ENCODE data around the gene GALNTL6. TPM values are rescaled to one million over a fixed set of nuclear protein-coding genes. Genes with fewer than 3 reads are reported as not detected.

Gene GALNTL6
- total RNA-seq, 1 donor, result not detected

DNA sequence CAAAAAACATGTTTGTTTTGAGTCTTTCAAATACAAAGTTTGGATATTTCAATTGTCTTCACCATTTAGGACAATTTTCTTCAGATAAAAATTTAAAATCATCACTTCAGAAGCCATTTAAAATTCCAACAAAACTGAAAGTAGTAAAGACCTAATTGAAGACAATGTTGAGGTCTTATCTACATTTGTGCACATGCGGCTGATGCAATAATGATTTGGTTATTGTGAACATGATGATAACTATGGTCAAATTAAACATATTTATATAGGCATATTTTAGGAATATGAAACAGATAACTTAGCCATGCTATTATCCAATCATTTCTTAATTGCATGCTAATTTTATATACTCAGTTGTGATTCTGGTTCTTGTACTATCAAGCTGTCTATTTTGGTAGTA, 407.5 kb downstream of the GALNTL6 start:
- no peak for DNase-seq (ENCODE audit: low read depth)
- no peak overlapping the region for H3K4me3 ChIP-seq (ENCODE audit: low read depth, low read length)

GRCh38 chr4:172225457-172225856, 412.3 kb downstream of the GALNTL6 start:
- DNase-seq (ENCODE audit: low read depth), result no peak
- no peak for TF ChIP-seq CTCF (IDR thresholded peaks at IDR 0.05; ENCODE audit: insufficient read depth, low read length)
- no peak overlapping the region for H3K4me3 ChIP-seq (ENCODE audit: low read depth, low read length)

More for the DNA sequence above, 407.5 kb downstream of the GALNTL6 start:
- TF ChIP-seq CTCF (IDR thresholded peaks at IDR 0.05; ENCODE audit: insufficient read depth, low read length), result no peak

GRCh38 chr4:172232966-172233365, 419.8 kb downstream of the GALNTL6 start:
- no peak for DNase-seq (ENCODE audit: low read depth)
- TF ChIP-seq CTCF (IDR thresholded peaks at IDR 0.05; ENCODE audit: insufficient read depth, low read length), result no peak
- H3K4me3 ChIP-seq (ENCODE audit: low read depth, low read length), result no peak overlapping the region

DNA sequence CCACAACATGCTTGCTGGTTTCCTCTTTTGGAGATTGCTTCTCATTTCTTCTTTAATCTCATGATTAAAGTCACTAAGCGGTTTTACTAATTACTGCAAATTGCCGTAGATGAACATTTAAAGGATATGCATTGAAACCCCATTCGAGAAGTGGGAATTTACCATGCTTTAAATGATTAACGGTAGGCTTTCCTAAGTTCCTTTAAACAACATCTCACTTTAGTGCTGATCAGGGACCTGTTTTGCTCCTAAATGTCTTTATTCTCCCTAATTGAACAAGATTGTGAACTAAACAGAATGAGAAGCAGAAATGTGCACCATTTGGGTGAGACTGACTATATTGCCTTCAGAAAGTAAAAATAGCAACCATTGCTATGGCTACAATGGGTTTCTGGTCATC, 430.3 kb downstream of the GALNTL6 start:
- no peak overlapping the region for H3K4me3 ChIP-seq (ENCODE audit: low read depth, low read length)
- no peak for TF ChIP-seq CTCF (IDR thresholded peaks at IDR 0.05; ENCODE audit: insufficient read depth, low read length)
- no peak for DNase-seq (ENCODE audit: low read depth)

DNA sequence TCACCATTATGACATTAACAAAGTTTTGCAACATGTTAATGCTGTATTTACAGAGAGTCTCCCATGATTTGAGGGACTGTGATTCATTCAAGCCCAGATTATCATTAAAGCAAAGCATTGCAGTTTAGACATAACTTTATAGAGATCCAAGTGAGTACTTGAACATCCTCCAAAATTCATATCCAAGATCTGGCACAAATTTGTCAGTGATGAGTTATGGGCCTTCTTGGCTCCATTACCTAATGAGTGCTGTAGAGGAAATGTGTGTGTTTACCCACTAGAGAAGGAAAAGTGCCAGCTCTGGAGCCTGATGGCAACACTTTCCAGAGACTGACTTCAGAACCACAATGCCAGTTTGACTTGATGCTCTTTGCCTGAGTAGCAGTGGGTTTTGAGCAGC, 432.3 kb downstream of the GALNTL6 start:
- no peak overlapping the region for H3K4me3 ChIP-seq (ENCODE audit: low read depth, low read length)
- TF ChIP-seq CTCF (IDR thresholded peaks at IDR 0.05; ENCODE audit: insufficient read depth, low read length), result no peak
- DNase-seq (ENCODE audit: low read depth), result no peak

- DNase-seq (ENCODE audit: low read depth), result no peak
- no peak for TF ChIP-seq CTCF (IDR thresholded peaks at IDR 0.05; ENCODE audit: insufficient read depth, low read length)
- H3K4me3 ChIP-seq (ENCODE audit: low read depth, low read length), result no peak overlapping the region
These were observed 440.2 kb downstream of the GALNTL6 start for GRCh38 chr4:172253409-172253808.

DNA sequence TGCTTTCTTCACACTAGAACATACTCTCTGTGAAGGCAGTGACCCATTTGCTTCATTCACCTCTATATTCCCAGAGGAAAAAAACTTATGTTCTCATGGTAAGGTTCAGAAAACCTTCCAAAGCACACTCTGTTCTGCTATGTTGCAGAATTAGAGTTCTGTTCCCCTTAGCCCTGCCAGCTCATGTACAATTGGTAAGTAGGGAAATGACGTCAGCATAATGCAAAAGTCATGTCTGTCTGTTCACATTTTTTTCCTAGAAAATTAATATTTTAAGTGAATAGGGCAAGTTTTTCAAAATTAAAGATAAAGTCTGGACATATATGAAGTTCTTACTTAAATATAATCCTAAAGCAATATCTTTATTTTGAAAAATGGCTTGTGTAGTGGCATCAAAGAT, 443.6 kb downstream of the GALNTL6 start:
- no peak overlapping the region for H3K4me3 ChIP-seq (ENCODE audit: low read depth, low read length)
- no peak for DNase-seq (ENCODE audit: low read depth)
- no peak for TF ChIP-seq CTCF (IDR thresholded peaks at IDR 0.05; ENCODE audit: insufficient read depth, low read length)
